PC-9 (cell line): ENCODE results near the gene MORF4L1.

Experiments used
- EZH2 ChIP-seq: fragments of 200-600 bp; sonication (generic); IDR thresholded peaks from 2 replicates; pipeline ENCODE4 v1.8.0; 2017; ENCODE audit warnings: antibody characterized with exemption, low read depth
- TF ChIP-seq, protein P1 (sequence below): fragments of 200-600 bp; sonication (generic); conservative IDR thresholded peaks from 2 replicates; pipeline ENCODE4 v1.6.1; 2017; ENCODE audit warnings: mixed run types, antibody characterized with exemption, mild to moderate bottlenecking, moderate library complexity

DNA sequence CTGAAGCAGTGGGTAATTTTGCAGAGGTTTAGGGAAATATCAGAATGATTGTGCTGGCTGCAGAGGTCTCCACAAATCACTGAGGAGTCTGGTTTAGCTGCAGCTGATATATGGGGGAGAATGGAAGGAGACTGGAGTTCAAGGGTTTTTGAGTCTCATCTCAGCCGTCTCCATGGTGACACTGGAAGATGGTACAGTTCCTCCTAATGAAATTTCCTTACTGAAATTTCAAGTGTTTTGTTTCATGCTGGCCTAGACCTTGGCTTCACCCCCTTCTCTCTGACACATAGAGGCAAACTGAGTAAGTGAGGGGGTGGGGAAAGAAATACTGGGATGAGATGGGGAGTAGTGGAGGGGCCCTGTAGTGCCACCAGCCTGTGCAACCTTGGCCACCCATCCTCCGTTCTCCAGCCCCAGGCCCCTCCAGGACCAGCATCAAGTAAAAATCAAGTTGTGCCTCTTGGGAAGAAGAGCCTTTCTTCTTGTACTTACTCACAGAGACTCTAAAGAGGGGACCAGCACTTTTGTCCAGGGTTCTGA, 17.8 kb upstream of the MORF4L1 start:
- TF ChIP-seq, protein P1, sequence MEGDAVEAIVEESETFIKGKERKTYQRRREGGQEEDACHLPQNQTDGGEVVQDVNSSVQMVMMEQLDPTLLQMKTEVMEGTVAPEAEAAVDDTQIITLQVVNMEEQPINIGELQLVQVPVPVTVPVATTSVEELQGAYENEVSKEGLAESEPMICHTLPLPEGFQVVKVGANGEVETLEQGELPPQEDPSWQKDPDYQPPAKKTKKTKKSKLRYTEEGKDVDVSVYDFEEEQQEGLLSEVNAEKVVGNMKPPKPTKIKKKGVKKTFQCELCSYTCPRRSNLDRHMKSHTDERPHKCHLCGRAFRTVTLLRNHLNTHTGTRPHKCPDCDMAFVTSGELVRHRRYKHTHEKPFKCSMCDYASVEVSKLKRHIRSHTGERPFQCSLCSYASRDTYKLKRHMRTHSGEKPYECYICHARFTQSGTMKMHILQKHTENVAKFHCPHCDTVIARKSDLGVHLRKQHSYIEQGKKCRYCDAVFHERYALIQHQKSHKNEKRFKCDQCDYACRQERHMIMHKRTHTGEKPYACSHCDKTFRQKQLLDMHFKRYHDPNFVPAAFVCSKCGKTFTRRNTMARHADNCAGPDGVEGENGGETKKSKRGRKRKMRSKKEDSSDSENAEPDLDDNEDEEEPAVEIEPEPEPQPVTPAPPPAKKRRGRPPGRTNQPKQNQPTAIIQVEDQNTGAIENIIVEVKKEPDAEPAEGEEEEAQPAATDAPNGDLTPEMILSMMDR: no peak
- no peak for TF ChIP-seq EZH2
